Heart left ventricle (tissue), 13 donors: ENCODE results near the gene ADGRG2.

ENCODE experiments used
- POLR2A ChIP-seq, 2 donors: fragments of 450-650 bp; IDR thresholded peaks; one replicate each; pipeline ENCODE4 v1.6.1; 2017; ENCODE audit warnings: antibody characterized with exemption in 2 of 2, mild to moderate bottlenecking in 2 of 2, moderate library complexity in 2 of 2
- TF ChIP-seq, protein P1 (sequence below), 12 donors: fragments of 200-600 bp; sonication (generic) in 4 of 12; IDR thresholded peaks; one replicate each; pipeline versions ENCODE4 v1.5.0 to v1.8.0; 2018 to 2022; ENCODE audit warnings: antibody characterized with exemption in 12 of 12, mild to moderate bottlenecking in 5 of 12
- donor health status: ischemic (EF 13 %, LVEDD 7.1; RV severe dilation, severe dysfunction).
- donor health status: DM: no; HTN: yes; CAD: no.
- donor health status: DM: no; HTN: no; CAD: no.
- donor health status: ischemic (EF 25% LVEDD 6.9; RV normal size, moderate dysfunction).
- donor health status: ischemic (EF 25% LVEDD 5.7; RV mildly dilated, moderate dysfunction).
- donor health status: ischemic (EF 35%, LVEDD 5.7; RV mildly dilated, moderate dysfunction).
- donor health status: nonischemic (EF 11% LVEDD 7.7; RV severe dilation, severe dysfunction).
- donor health status: DM: yes; HTN: yes; CAD: no.
- donor health status: PGD.
- donor health status: ischemic (EF 29% LVEDD 5.4; RV normal size, mild dysfunction).
- donor health status: nonischemic (EF 23%, LVEDD 6.1; RV moderate dilation, normal function).

DNA sequence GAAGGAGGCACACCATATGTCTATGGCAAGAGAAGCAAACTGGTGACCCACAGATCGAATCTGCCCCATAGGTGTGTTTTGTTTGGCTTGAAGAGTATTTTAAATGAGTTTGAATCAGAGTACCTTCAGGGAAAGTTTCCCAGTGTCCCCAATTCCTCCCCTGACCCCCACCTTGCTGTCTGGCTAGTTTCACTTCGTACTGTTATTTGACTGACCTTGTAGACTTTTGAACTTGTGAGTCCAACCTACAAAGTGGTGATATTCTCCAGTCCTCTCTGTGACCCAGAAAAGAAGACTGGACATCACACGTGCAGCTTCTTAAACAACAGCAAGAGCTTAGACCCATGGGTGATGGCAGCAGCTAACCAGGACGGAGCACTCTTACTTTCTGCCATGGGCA lies 177.8 kb downstream of the ADGRG2 start:
- TF ChIP-seq POLR2A (IDR thresholded peaks at IDR 0.05) = no peak
- TF ChIP-seq, protein P1, sequence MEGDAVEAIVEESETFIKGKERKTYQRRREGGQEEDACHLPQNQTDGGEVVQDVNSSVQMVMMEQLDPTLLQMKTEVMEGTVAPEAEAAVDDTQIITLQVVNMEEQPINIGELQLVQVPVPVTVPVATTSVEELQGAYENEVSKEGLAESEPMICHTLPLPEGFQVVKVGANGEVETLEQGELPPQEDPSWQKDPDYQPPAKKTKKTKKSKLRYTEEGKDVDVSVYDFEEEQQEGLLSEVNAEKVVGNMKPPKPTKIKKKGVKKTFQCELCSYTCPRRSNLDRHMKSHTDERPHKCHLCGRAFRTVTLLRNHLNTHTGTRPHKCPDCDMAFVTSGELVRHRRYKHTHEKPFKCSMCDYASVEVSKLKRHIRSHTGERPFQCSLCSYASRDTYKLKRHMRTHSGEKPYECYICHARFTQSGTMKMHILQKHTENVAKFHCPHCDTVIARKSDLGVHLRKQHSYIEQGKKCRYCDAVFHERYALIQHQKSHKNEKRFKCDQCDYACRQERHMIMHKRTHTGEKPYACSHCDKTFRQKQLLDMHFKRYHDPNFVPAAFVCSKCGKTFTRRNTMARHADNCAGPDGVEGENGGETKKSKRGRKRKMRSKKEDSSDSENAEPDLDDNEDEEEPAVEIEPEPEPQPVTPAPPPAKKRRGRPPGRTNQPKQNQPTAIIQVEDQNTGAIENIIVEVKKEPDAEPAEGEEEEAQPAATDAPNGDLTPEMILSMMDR (IDR thresholded peaks at IDR 0.05) = no peak
